ENCODE measurements around the gene EMILIN1. TPM values are rescaled to one million over a fixed set of nuclear protein-coding genes. Genes with fewer than 3 reads are reported as not detected.

Gene EMILIN1
- total RNA-seq, 1 experiment from 2014 or later: 5.1 TPM

- Histone ChIP-seq H3K36me3 (replicated peaks; ENCODE audit: control insufficient read depth, insufficient read depth, low read length) (no peaks in the 10 kb centered on the region; the same call in 1 of the 2 replicates), H3K27me3 (ENCODE audit: control insufficient read depth, insufficient read depth, low read length) (peaks cover 16% of the 10 kb centered on the region), H3K4me3 (ENCODE audit: insufficient read depth, low read depth, low read length) (no peak overlapping the region)
- no peak for DNase-seq
These were observed 3.8 kb downstream of the EMILIN1 start for GRCh38 chr2:27081984-27082772.

GRCh38 chr2:27082773-27083409, 4.5 kb downstream of the EMILIN1 start:
- no peak for DNase-seq
- H3K27me3 ChIP-seq (ENCODE audit: control insufficient read depth, insufficient read depth, low read length): peaks cover 20% of the 10 kb centered on the region
- H3K4me3 ChIP-seq (ENCODE audit: insufficient read depth, low read depth, low read length): no peak overlapping the region
- H3K36me3 ChIP-seq (replicated peaks; ENCODE audit: control insufficient read depth, insufficient read depth, low read length): no peaks in the 10 kb centered on the region; the same call in 1 of the 2 replicates

GRCh38 chr2:27083410-27084296, 5.2 kb downstream of the EMILIN1 start:
- Histone ChIP-seq H3K36me3 (replicated peaks; ENCODE audit: control insufficient read depth, insufficient read depth, low read length) (no peaks in the 10 kb centered on the region; the same call in 1 of the 2 replicates), H3K27me3 (ENCODE audit: control insufficient read depth, insufficient read depth, low read length) (peaks cover 20% of the 10 kb centered on the region), H3K4me3 (ENCODE audit: insufficient read depth, low read depth, low read length) (no peak overlapping the region)
- peak; percentile 68 for DNase-seq

GRCh38 chr2:27084297-27085061, 6.1 kb downstream of the EMILIN1 start:
- no peak overlapping the region for H3K4me3 ChIP-seq (ENCODE audit: insufficient read depth, low read depth, low read length)
- peaks cover 20% of the 10 kb centered on the region for H3K27me3 ChIP-seq (ENCODE audit: control insufficient read depth, insufficient read depth, low read length)
- no peaks in the 10 kb centered on the region; the same call in 1 of the 2 replicates for H3K36me3 ChIP-seq (replicated peaks; ENCODE audit: control insufficient read depth, insufficient read depth, low read length)
- DNase-seq: peak; percentile 54

GRCh38 chr2:27085062-27085672, 6.8 kb downstream of the EMILIN1 start:
- DNase-seq: peak; percentile 54
- Histone ChIP-seq H3K36me3 (replicated peaks; ENCODE audit: control insufficient read depth, insufficient read depth, low read length) (no peaks in the 10 kb centered on the region; the same call in 1 of the 2 replicates), H3K4me3 (ENCODE audit: insufficient read depth, low read depth, low read length) (peak overlapping the region; percentile 58), H3K27me3 (ENCODE audit: control insufficient read depth, insufficient read depth, low read length) (peaks cover 20% of the 10 kb centered on the region)

GRCh38 chr2:27085673-27086089, 7.3 kb downstream of the EMILIN1 start:
- Histone ChIP-seq H3K27me3 (ENCODE audit: control insufficient read depth, insufficient read depth, low read length) (peaks cover 20% of the 10 kb centered on the region), H3K36me3 (replicated peaks; ENCODE audit: control insufficient read depth, insufficient read depth, low read length) (no peaks in the 10 kb centered on the region; the same call in 1 of the 2 replicates), H3K4me3 (ENCODE audit: insufficient read depth, low read depth, low read length) (peak overlapping the region; percentile 58)
- DNase-seq: peak; percentile 87

- peak; percentile 100 for DNase-seq
- H3K27me3 ChIP-seq (ENCODE audit: control insufficient read depth, insufficient read depth, low read length): peaks cover 20% of the 10 kb centered on the region
- peak overlapping the region; percentile 58 for H3K4me3 ChIP-seq (ENCODE audit: insufficient read depth, low read depth, low read length)
- H3K36me3 ChIP-seq (replicated peaks; ENCODE audit: control insufficient read depth, insufficient read depth, low read length): no peaks in the 10 kb centered on the region; the same call in 1 of the 2 replicates
These were observed 7.8 kb downstream of the EMILIN1 start for GRCh38 chr2:27086090-27086723.

- Histone ChIP-seq H3K36me3 (replicated peaks; ENCODE audit: control insufficient read depth, insufficient read depth, low read length) (no peaks in the 10 kb centered on the region; the same call in 1 of the 2 replicates), H3K27me3 (ENCODE audit: control insufficient read depth, insufficient read depth, low read length) (peaks cover 20% of the 10 kb centered on the region), H3K4me3 (ENCODE audit: insufficient read depth, low read depth, low read length) (peak within 1 kb of the TSS; percentile 67)
- DNase-seq: peak; percentile 92
These were observed 8.5 kb downstream of the EMILIN1 start, which contains the start of gene KHK for GRCh38 chr2:27086724-27087593. Gene KHK (plus strand): TSS chr2:27086772. CDS start chr2:27087260, 488 bp downstream.

- H3K36me3 ChIP-seq (replicated peaks; ENCODE audit: control insufficient read depth, insufficient read depth, low read length): no peaks in the 10 kb centered on the region; the same call in 1 of the 2 replicates
- no peak overlapping the region for H3K4me3 ChIP-seq (ENCODE audit: insufficient read depth, low read depth, low read length)
- DNase-seq: peak; percentile 27
- H3K27me3 ChIP-seq (ENCODE audit: control insufficient read depth, insufficient read depth, low read length): peaks cover 20% of the 10 kb centered on the region
These were observed 9.5 kb downstream of the EMILIN1 start for GRCh38 chr2:27087823-27088410.

GRCh38 chr2:27088634-27089033, 10.2 kb downstream of the EMILIN1 start:
- no peak overlapping the region for H3K4me3 ChIP-seq (ENCODE audit: insufficient read depth, low read depth, low read length)
- H3K27me3 ChIP-seq (ENCODE audit: control insufficient read depth, insufficient read depth, low read length): peaks cover 20% of the 10 kb centered on the region
- no peaks in the 10 kb centered on the region; the same call in 1 of the 2 replicates for H3K36me3 ChIP-seq (replicated peaks; ENCODE audit: control insufficient read depth, insufficient read depth, low read length)
- DNase-seq: no peak

GRCh38 chr2:27089111-27089954, 10.9 kb downstream of the EMILIN1 start:
- Histone ChIP-seq H3K27me3 (ENCODE audit: control insufficient read depth, insufficient read depth, low read length) (peaks cover 20% of the 10 kb centered on the region), H3K36me3 (replicated peaks; ENCODE audit: control insufficient read depth, insufficient read depth, low read length) (no peaks in the 10 kb centered on the region), H3K4me3 (ENCODE audit: insufficient read depth, low read depth, low read length) (no peak overlapping the region)
- DNase-seq: peak; percentile 36
